OCI-M2 (cell line): ENCODE measurements around the gene SLC35D2.

Source experiments
- DNase-seq: peaks from one replicate; lab custom pipeline; 2025; ENCODE audit not compliant: unreplicated experiment; lab: John Stamatoyannopoulos, UW

Gene SLC35D2

GRCh38 chr9:96383165-96383942 lies at the start of gene SLC35D2:
Gene SLC35D2, minus strand, starts transcription at chr9:96383711. Its CDS starts 77 bp downstream, at chr9:96383634.
- DNase-seq = no peak

- no peak for DNase-seq
Observed at GRCh38 chr9:96430377-96430776, 46.9 kb upstream of the SLC35D2 start.

GRCh38 chr9:96429732-96430131 lies 46.2 kb upstream of the SLC35D2 start:
- DNase-seq = no peak

GRCh38 chr9:96425500-96426169 lies 42.1 kb upstream of the SLC35D2 start:
- no peak for DNase-seq

GRCh38 chr9:96423985-96424336 lies 40.5 kb upstream of the SLC35D2 start:
- no peak for DNase-seq

GRCh38 chr9:96423322-96423984 lies 39.9 kb upstream of the SLC35D2 start:
- DNase-seq = no peak

- no peak for DNase-seq
Observed at GRCh38 chr9:96420468-96421219, 37.1 kb upstream of the SLC35D2 start.

- DNase-seq = no peak
Observed at GRCh38 chr9:96419691-96419969, 36.1 kb upstream of the SLC35D2 start.

GRCh38 chr9:96418920-96419690 lies 35.6 kb upstream of the SLC35D2 start:
- no peak for DNase-seq

- peak; percentile 52 for DNase-seq
Observed at GRCh38 chr9:96418083-96418919, 34.8 kb upstream of the SLC35D2 start, which contains the start of gene ZNF367. Gene ZNF367, minus strand, starts transcription at chr9:96418370. Its CDS starts 338 bp downstream, at chr9:96418032.

GRCh38 chr9:96417661-96418082 lies 34.2 kb upstream of the SLC35D2 start:
- DNase-seq = no peak

- DNase-seq = no peak
Observed at GRCh38 chr9:96417051-96417586, 33.6 kb upstream of the SLC35D2 start.

- no peak for DNase-seq
Observed at GRCh38 chr9:96413302-96414221, 30.1 kb upstream of the SLC35D2 start.

GRCh38 chr9:96412174-96412913 lies 28.8 kb upstream of the SLC35D2 start:
- DNase-seq = no peak

- DNase-seq = no peak
Observed at GRCh38 chr9:96411129-96411838, 27.8 kb upstream of the SLC35D2 start.

- no peak for DNase-seq
Observed at GRCh38 chr9:96408409-96409280, 25.1 kb upstream of the SLC35D2 start.
